Measurements from ENCODE around the gene CYBA. TPM values are rescaled to one million over a fixed set of nuclear protein-coding genes. Genes with fewer than 3 reads are reported as not detected.

CYBA gene
- total and polyA plus RNA-seq, 2 of the 13 experiments (the other 11 are each of a cell fraction or from before 2014, with no cell fraction given): 196 to 250 TPM

DNA sequence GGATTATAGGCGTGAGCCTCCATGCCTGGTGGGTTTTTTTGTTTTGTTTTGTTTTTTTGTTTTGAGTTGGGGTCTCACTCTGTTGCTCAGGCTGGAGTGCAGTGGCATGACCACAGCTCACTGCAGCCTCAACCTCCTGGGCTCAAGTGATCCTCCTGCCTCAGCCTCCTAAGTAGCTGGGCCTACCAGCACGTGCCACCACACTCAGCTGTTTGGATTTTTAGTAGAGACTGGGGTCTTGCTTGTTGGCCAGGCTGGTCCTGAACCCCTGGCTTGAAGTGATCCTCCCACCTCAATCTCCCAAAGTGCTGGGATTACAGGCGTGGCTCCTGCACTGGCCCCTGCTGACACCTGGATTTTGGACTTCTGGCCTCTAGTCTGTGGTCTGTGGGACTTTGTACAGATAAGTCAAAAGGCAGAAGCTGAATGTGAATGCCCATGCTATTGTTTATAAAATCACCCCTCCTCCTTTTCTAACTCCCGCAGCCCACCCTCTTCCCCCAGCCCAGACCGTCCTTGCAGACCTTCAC, 29.8 kb upstream of the CYBA start:
- in situ Hi-C loops (cut with HindIII; ENCODE audit: extremely low pct_ligation_motif_present, low pct_unique_long_range_greater_than_20kb): no loop called here
- intact Hi-C loops (cut with micrococcal nuclease; ENCODE audit: unreplicated experiment): no loop called here
- H3K27ac ChIP-seq (ENCODE audit: extremely low read length, insufficient read depth, low read length): no peak overlapping the region
- peaks cover 7 to 43% of the 10 kb centered on the region in 2 experiments; a peak in 4 of 5 replicates for H3K27me3 ChIP-seq (ENCODE audit: control insufficient read depth in 1 of 2, insufficient read depth in 2 of 2, low read length in 2 of 2)
- peak overlapping the region in 1 of 3 experiments; percentile 58; a peak in 2 of 6 replicates for H3K4me3 ChIP-seq (replicated peaks in 1 of 3; ENCODE audit: insufficient read depth in 1 of 3, low read depth in 2 of 3, low read length in 3 of 3)
- no peak overlapping the region for H2AFZ ChIP-seq (ENCODE audit: low read length)
- POLR2A ChIA-PET: interaction anchor here (1.1 to 1.5 kb wide), 2 partner anchors 18 to 31 kb away, joined by 3 to 6 read pairs; partner anchors contain the start of gene MVD
- no TSS peak for BruUV-seq (replicated peaks)
- no peak overlapping the region for H3K9ac ChIP-seq (ENCODE audit: insufficient read depth, low read depth, low read length)
- H3K79me2 ChIP-seq (ENCODE audit: insufficient read depth, low read length): no peaks in the 10 kb centered on the region
- ATAC-seq (no peak), DNase-seq (ENCODE audit: low spot score) (no peak), FAIRE-seq (no peak)
- peaks cover 48% of the 10 kb centered on the region for H3K4me1 ChIP-seq (ENCODE audit: insufficient read depth, low read length)
- H4K20me1 ChIP-seq (ENCODE audit: insufficient read depth, low read length): peaks cover 8% of the 10 kb centered on the region; the same call in 1 of the 2 replicates
- no peaks in the 10 kb centered on the region for H3K9me3 ChIP-seq (ENCODE audit: low read length)
- 47% methylated on average over 5 of the region's 5 CpGs for WGBS (ENCODE audit: low lambda C conversion rate)
- H3K36me3 ChIP-seq (replicated peaks in 1 of 2; ENCODE audit: control insufficient read depth in 1 of 2, insufficient read depth in 2 of 2, low read length in 2 of 2): no peaks in the 10 kb centered on the region
- H3K4me2 ChIP-seq (ENCODE audit: low read depth, low read length): peak overlapping the region; percentile 65
- CTCF ChIA-PET (ENCODE audit: low intra/inter-chr PET ratio, low total read pairs): interaction anchor here (0.9 kb wide), 1 partner anchor 17 kb away, joined by 4 read pairs; no protein-coding TSS in a partner anchor
- TF ChIP-seq YEATS2 (CRISPR knock-in tag; IDR thresholded peaks at IDR 0.05; ENCODE audit: borderline replicate concordance) (no peak), RFX3 (CRISPR knock-in tag; IDR thresholded peaks at IDR 0.05) (no peak), BCL6 (CRISPR knock-in tag; IDR thresholded peaks at IDR 0.05) (no peak), ZBTB7A (CRISPR knock-in tag; IDR thresholded peaks at IDR 0.05) (0 out of 2 replicates have a peak, but pooled peaks have one; percentile 48), HCFC1 (IDR thresholded peaks at IDR 0.05; ENCODE audit: low read depth, low read length) (no peak), ZMYM2 (CRISPR knock-in tag; IDR thresholded peaks at IDR 0.05) (peak; percentile 72), KAT2B (IDR thresholded peaks at IDR 0.05; ENCODE audit: borderline replicate concordance, low read depth, low read length) (no peak), HOXA3 (CRISPR knock-in tag; IDR thresholded peaks at IDR 0.05) (no peak), NKX3-1 (CRISPR knock-in tag; IDR thresholded peaks at IDR 0.05) (no peak), CAMTA2 (CRISPR knock-in tag; IDR thresholded peaks at IDR 0.05; ENCODE audit: borderline replicate concordance) (no peak), TCF7 (IDR thresholded peaks at IDR 0.05; ENCODE audit: low read depth) (no peak), CEBPB (IDR thresholded peaks at IDR 0.05; ENCODE audit: borderline replicate concordance, low read depth, low read length) (no peak), SMC3 (IDR thresholded peaks at IDR 0.05; ENCODE audit: low read length) (no peak), MIXL1 (CRISPR knock-in tag; IDR thresholded peaks at IDR 0.05) (no peak), ZNF672 (CRISPR knock-in tag; IDR thresholded peaks at IDR 0.05) (no peak), ZNF777 (CRISPR knock-in tag; IDR thresholded peaks at IDR 0.05) (no peak), XRCC5 (optimal IDR thresholded peaks at IDR 0.05; ENCODE audit: low read length) (no peak), HHEX (CRISPR knock-in tag; IDR thresholded peaks at IDR 0.05) (no peak), ZNF121 (CRISPR knock-in tag; IDR thresholded peaks at IDR 0.05) (0 out of 2 replicates have a peak, but pooled peaks have one; percentile 45), ZNF230 (CRISPR knock-in tag; IDR thresholded peaks at IDR 0.05) (no peak), ISX (CRISPR knock-in tag; conservative IDR thresholded peaks at IDR 0.05) (no peak), MAFK (conservative IDR thresholded peaks at IDR 0.05 in 1 of 2, IDR thresholded peaks at IDR 0.05 in 1 of 2; ENCODE audit: low read length in 2 of 2) (no peak), HNF4G (IDR thresholded peaks at IDR 0.05; ENCODE audit: borderline replicate concordance, low read depth, low read length) (0 out of 2 replicates have a peak, but pooled peaks have one; percentile 30), HNF4G (CRISPR knock-in tag; IDR thresholded peaks at IDR 0.05; ENCODE audit: borderline replicate concordance, low read depth) (no peak), TP53 (CRISPR knock-in tag; conservative IDR thresholded peaks at IDR 0.05) (no peak)
- TF ChIP-seq, protein P1, sequence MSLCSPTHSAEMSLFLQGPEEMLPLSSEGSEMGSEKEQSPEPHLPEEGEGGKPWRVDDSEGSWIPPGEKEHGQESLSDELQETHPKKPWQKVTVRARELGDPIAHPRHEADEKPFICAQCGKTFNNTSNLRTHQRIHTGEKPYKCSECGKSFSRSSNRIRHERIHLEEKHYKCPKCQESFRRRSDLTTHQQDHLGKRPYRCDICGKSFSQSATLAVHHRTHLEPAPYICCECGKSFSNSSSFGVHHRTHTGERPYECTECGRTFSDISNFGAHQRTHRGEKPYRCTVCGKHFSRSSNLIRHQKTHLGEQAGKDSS (CRISPR knock-in tag; IDR thresholded peaks at IDR 0.05; ENCODE audit: borderline replicate concordance, low read depth): 0 out of 2 replicates have a peak, but pooled peaks have one; percentile 18
- TF ChIP-seq, protein P2, sequence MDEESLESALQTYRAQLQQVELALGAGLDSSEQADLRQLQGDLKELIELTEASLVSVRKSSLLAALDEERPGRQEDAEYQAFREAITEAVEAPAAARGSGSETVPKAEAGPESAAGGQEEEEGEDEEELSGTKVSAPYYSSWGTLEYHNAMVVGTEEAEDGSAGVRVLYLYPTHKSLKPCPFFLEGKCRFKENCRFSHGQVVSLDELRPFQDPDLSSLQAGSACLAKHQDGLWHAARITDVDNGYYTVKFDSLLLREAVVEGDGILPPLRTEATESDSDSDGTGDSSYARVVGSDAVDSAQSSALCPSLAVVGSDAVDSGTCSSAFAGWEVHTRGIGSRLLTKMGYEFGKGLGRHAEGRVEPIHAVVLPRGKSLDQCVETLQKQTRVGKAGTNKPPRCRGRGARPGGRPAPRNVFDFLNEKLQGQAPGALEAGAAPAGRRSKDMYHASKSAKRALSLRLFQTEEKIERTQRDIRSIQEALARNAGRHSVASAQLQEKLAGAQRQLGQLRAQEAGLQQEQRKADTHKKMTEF (CRISPR knock-in tag; IDR thresholded peaks at IDR 0.05): no peak
